HUES48 (cell line): Measurements from ENCODE around the gene MMADHC.

Experiments used
- H3K27ac ChIP-seq: one replicate; pipeline ENCODE4 v1.7.0; 2013; ENCODE audit warnings: low read depth, low read length, inconsistent platforms
- H3K27me3 ChIP-seq: 2 replicates; pipeline ENCODE4 v1.6.1; 2013; ENCODE audit warnings: mild to moderate bottlenecking, low read length; ENCODE audit not compliant: control insufficient read depth, insufficient read depth
- H3K36me3 ChIP-seq: 2 replicates; pipeline ENCODE4 v1.6.1; 2013; ENCODE audit warnings: low read length; ENCODE audit not compliant: control insufficient read depth, insufficient read depth
- H3K4me1 ChIP-seq: 2 replicates; pipeline ENCODE4 v1.6.1; 2013; ENCODE audit warnings: mild to moderate bottlenecking, low read length; ENCODE audit not compliant: control insufficient read depth, insufficient read depth
- H3K4me3 ChIP-seq: 2 replicates; pipeline ENCODE4 v1.5.1; 2013; ENCODE audit warnings: mild to moderate bottlenecking, low read depth, low read length
- H3K9ac ChIP-seq: 2 replicates; pipeline ENCODE4 v1.6.1; 2013; ENCODE audit warnings: mild to moderate bottlenecking, low read depth, low read length, moderate library complexity
- H3K9me3 ChIP-seq: 2 replicates; pipeline ENCODE4 v1.6.1; 2013; ENCODE audit warnings: low read length; ENCODE audit not compliant: control insufficient read depth, insufficient read depth

The MMADHC gene

GRCh38 chr2:149544692-149545091 is 42.9 kb downstream of the MMADHC start:
- H3K9me3 ChIP-seq: no peaks in the 10 kb centered on the region
- no peak overlapping the region for H3K9ac ChIP-seq
- no peak overlapping the region for H3K27ac ChIP-seq
- H3K27me3 ChIP-seq: no peaks in the 10 kb centered on the region
- H3K36me3 ChIP-seq: no peaks in the 10 kb centered on the region
- no peak overlapping the region for H3K4me3 ChIP-seq
- H3K4me1 ChIP-seq: no peaks in the 10 kb centered on the region

GRCh38 chr2:149543845-149544244 is 43.7 kb downstream of the MMADHC start:
- Histone ChIP-seq H3K36me3 (no peaks in the 10 kb centered on the region), H3K9me3 (no peaks in the 10 kb centered on the region), H3K4me1 (no peaks in the 10 kb centered on the region), H3K9ac (no peak overlapping the region), H3K27ac (no peak overlapping the region), H3K4me3 (no peak overlapping the region), H3K27me3 (no peaks in the 10 kb centered on the region)

GRCh38 chr2:149540138-149540537 is 47.4 kb downstream of the MMADHC start:
- no peaks in the 10 kb centered on the region for H3K27me3 ChIP-seq
- H3K9ac ChIP-seq: no peak overlapping the region
- H3K27ac ChIP-seq: no peak overlapping the region
- H3K4me3 ChIP-seq: no peak overlapping the region
- H3K9me3 ChIP-seq: no peaks in the 10 kb centered on the region
- H3K36me3 ChIP-seq: no peaks in the 10 kb centered on the region
- H3K4me1 ChIP-seq: no peaks in the 10 kb centered on the region

- Histone ChIP-seq H3K36me3 (no peaks in the 10 kb centered on the region), H3K4me3 (no peak overlapping the region), H3K9me3 (no peaks in the 10 kb centered on the region), H3K27me3 (no peaks in the 10 kb centered on the region), H3K4me1 (no peaks in the 10 kb centered on the region), H3K27ac (no peak overlapping the region), H3K9ac (no peak overlapping the region)
Observed at GRCh38 chr2:149538138-149538833, 49.3 kb downstream of the MMADHC start.

- H3K4me1 ChIP-seq: no peaks in the 10 kb centered on the region
- no peaks in the 10 kb centered on the region for H3K9me3 ChIP-seq
- H3K36me3 ChIP-seq: no peaks in the 10 kb centered on the region
- H3K9ac ChIP-seq: no peak overlapping the region
- no peak overlapping the region for H3K4me3 ChIP-seq
- H3K27ac ChIP-seq: no peak overlapping the region
- H3K27me3 ChIP-seq: no peaks in the 10 kb centered on the region
Observed at GRCh38 chr2:149537092-149537726, 50.4 kb downstream of the MMADHC start.

GRCh38 chr2:149536649-149537048 is 50.9 kb downstream of the MMADHC start:
- H3K27me3 ChIP-seq: no peaks in the 10 kb centered on the region
- no peak overlapping the region for H3K4me3 ChIP-seq
- H3K27ac ChIP-seq: no peak overlapping the region
- no peaks in the 10 kb centered on the region for H3K9me3 ChIP-seq
- H3K9ac ChIP-seq: no peak overlapping the region
- no peaks in the 10 kb centered on the region for H3K4me1 ChIP-seq
- no peaks in the 10 kb centered on the region for H3K36me3 ChIP-seq

GRCh38 chr2:149534674-149535073 is 52.9 kb downstream of the MMADHC start:
- H3K9ac ChIP-seq: no peak overlapping the region
- H3K9me3 ChIP-seq: no peaks in the 10 kb centered on the region
- H3K4me3 ChIP-seq: no peak overlapping the region
- no peaks in the 10 kb centered on the region for H3K36me3 ChIP-seq
- no peaks in the 10 kb centered on the region for H3K27me3 ChIP-seq
- no peak overlapping the region for H3K27ac ChIP-seq
- no peaks in the 10 kb centered on the region for H3K4me1 ChIP-seq

GRCh38 chr2:149528983-149529382 is 58.6 kb downstream of the MMADHC start:
- Histone ChIP-seq H3K4me3 (no peak overlapping the region), H3K9me3 (no peaks in the 10 kb centered on the region), H3K4me1 (no peaks in the 10 kb centered on the region), H3K27ac (no peak overlapping the region), H3K9ac (no peak overlapping the region), H3K36me3 (no peaks in the 10 kb centered on the region), H3K27me3 (no peaks in the 10 kb centered on the region)

GRCh38 chr2:149527998-149528755 is 59.4 kb downstream of the MMADHC start:
- Histone ChIP-seq H3K4me3 (no peak overlapping the region), H3K36me3 (no peaks in the 10 kb centered on the region), H3K27ac (no peak overlapping the region), H3K9ac (no peak overlapping the region), H3K9me3 (no peaks in the 10 kb centered on the region), H3K27me3 (no peaks in the 10 kb centered on the region), H3K4me1 (no peaks in the 10 kb centered on the region)

GRCh38 chr2:149526689-149527088 is 60.9 kb downstream of the MMADHC start:
- no peaks in the 10 kb centered on the region for H3K27me3 ChIP-seq
- no peak overlapping the region for H3K4me3 ChIP-seq
- no peaks in the 10 kb centered on the region for H3K4me1 ChIP-seq
- no peak overlapping the region for H3K9ac ChIP-seq
- H3K9me3 ChIP-seq: no peaks in the 10 kb centered on the region
- no peaks in the 10 kb centered on the region for H3K36me3 ChIP-seq
- H3K27ac ChIP-seq: no peak overlapping the region

- H3K27ac ChIP-seq: no peak overlapping the region
- no peak overlapping the region for H3K4me3 ChIP-seq
- H3K9ac ChIP-seq: no peak overlapping the region
- no peaks in the 10 kb centered on the region for H3K9me3 ChIP-seq
- no peaks in the 10 kb centered on the region for H3K36me3 ChIP-seq
- H3K4me1 ChIP-seq: no peaks in the 10 kb centered on the region
- H3K27me3 ChIP-seq: no peaks in the 10 kb centered on the region
Observed at GRCh38 chr2:149525323-149525722, 62.3 kb downstream of the MMADHC start.
